HepG2 (cell line): ENCODE measurements around the gene CCDC142. TPM values are rescaled to one million over a fixed set of nuclear protein-coding genes. Genes with fewer than 3 reads are reported as not detected.

ENCODE experiments used
- CEBPG ChIP-seq: IDR thresholded peaks from 2 replicates; pipeline ENCODE4 v1.6.1; 2016
- FOXK1 ChIP-seq: sonication (generic); formaldehyde crosslinking; IDR thresholded peaks from 2 replicates; pipeline ENCODE4 v1.4.0; 2020; ENCODE audit warnings: low read depth, missing genetic modification reagents, borderline replicate concordance
- GFI1 ChIP-seq: sonication (generic); formaldehyde crosslinking; IDR thresholded peaks from 2 replicates; pipeline ENCODE4 v1.5.0; 2020; ENCODE audit warnings: missing genetic modification reagents, mild to moderate bottlenecking, borderline replicate concordance
- HINFP ChIP-seq: sonication (generic); formaldehyde crosslinking; IDR thresholded peaks from 2 replicates; pipeline ENCODE4 v1.4.0; 2020; ENCODE audit warnings: low read depth, mild to moderate bottlenecking, missing genetic modification reagents
- MIER3 ChIP-seq: IDR thresholded peaks from 2 replicates; pipeline ENCODE4 v1.6.1; 2016; ENCODE audit warnings: missing compliant biosample characterization, borderline replicate concordance
- TEF ChIP-seq: sonication (generic); formaldehyde crosslinking; IDR thresholded peaks from 2 replicates; pipeline ENCODE4 v1.5.0; 2020; ENCODE audit warnings: missing genetic modification reagents
- TFAP4 ChIP-seq: sonication (generic); IDR thresholded peaks from 2 replicates; pipeline ENCODE4 v1.6.1; 2016; ENCODE audit warnings: low read depth, borderline replicate concordance
- ZBTB40 ChIP-seq, 2 experiments: fragments of 450-650 bp in 1 of 2; sonication (generic) in 1 of 2; formaldehyde crosslinking in 1 of 2; IDR thresholded peaks; 2 replicates each; pipeline versions ENCODE4 v1.6.1 to v1.8.0; 2016 to 2022; ENCODE audit warnings: antibody characterized with exemption in 1 of 2, mild to moderate bottlenecking in 1 of 2, missing genetic modification reagents in 1 of 2
- ZNF180 ChIP-seq: sonication (generic); formaldehyde crosslinking; IDR thresholded peaks from 2 replicates; pipeline ENCODE4 v1.4.0; 2020; ENCODE audit warnings: low read depth, missing genetic modification reagents, borderline replicate concordance
- ZNF414 ChIP-seq: sonication (generic); formaldehyde crosslinking; IDR thresholded peaks from 2 replicates; pipeline ENCODE4 v1.5.0; 2020; ENCODE audit warnings: missing genetic modification reagents
- ZNF703 ChIP-seq: sonication (generic); formaldehyde crosslinking; IDR thresholded peaks from 2 replicates; pipeline ENCODE4 v1.5.1; 2020; ENCODE audit warnings: missing genetic modification reagents, mild to moderate bottlenecking, moderate library complexity, borderline replicate concordance
- ZNF747 ChIP-seq: sonication (generic); formaldehyde crosslinking; IDR thresholded peaks from 2 replicates; pipeline ENCODE4 v1.8.1; 2023; ENCODE audit warnings: missing genetic modification reagents, mild to moderate bottlenecking, borderline replicate concordance
- ZNF841 ChIP-seq: sonication (generic); formaldehyde crosslinking; IDR thresholded peaks from 2 replicates; pipeline ENCODE4 v1.8.1; 2023; ENCODE audit warnings: missing genetic modification reagents, borderline replicate concordance
- ZSCAN21 ChIP-seq: sonication (generic); formaldehyde crosslinking; IDR thresholded peaks from 2 replicates; pipeline ENCODE4 v1.8.0; 2022; ENCODE audit warnings: mild to moderate bottlenecking, missing genetic modification reagents, moderate library complexity, borderline replicate concordance
- polyA plus RNA-seq, 8 experiments: library from polyadenylated mRNA; depleted of rRNA in 3 of 8; stranded (reverse) in 7 of 8; unstranded in 1 of 8; fragments of >200 nt; fragmentation: Illumina TruSeq in 4 of 8; extraction: Trizol in 4 of 8; gene quantifications; 2 replicates each; pipeline versions ENCODE4 v1.2.1 to v1.2.3, GENCODE V29; 2011 to 2016; ENCODE audit warnings: low read depth in 4 of 8, missing spikeins in 1 of 8, mixed read lengths in 1 of 8; ENCODE audit not compliant: insufficient read depth in 1 of 8
- total RNA-seq, 5 experiments: library from RNA; depleted of rRNA; stranded (reverse); fragments of >200 nt; fragmentation: Illumina TruSeq; extraction: Trizol; gene quantifications; 2 replicates each; pipeline ENCODE4 v1.2.3, GENCODE V29; 2016; ENCODE audit warnings: low read depth in 1 of 5

CCDC142 gene
- total and polyA plus RNA-seq, 2 of the 13 experiments (the other 11 are each of a cell fraction or from before 2014, with no cell fraction given), result 14.7 to 30.4 TPM

- TF ChIP-seq ZBTB40 (IDR thresholded peaks at IDR 0.05) (no peak), ZBTB40 (CRISPR knock-in tag; IDR thresholded peaks at IDR 0.05) (peak; percentile 62; the same call in 1 of the 2 replicates), ZNF841 (CRISPR knock-in tag) (no peak; the same call in 1 of the 2 replicates), ZNF180 (CRISPR knock-in tag) (no peak), ZNF703 (CRISPR knock-in tag) (peak; percentile 93), ZNF414 (CRISPR knock-in tag) (peak; percentile 93; the same call in 1 of the 2 replicates), MIER3 (CRISPR knock-in tag) (peak; percentile 68; the same call in 1 of the 2 replicates), GFI1 (CRISPR knock-in tag) (peak; percentile 59; the same call in 1 of the 2 replicates), FOXK1 (0 out of 2 replicates have a peak, but pooled peaks have one; percentile 56), TEF (CRISPR knock-in tag) (no peak), ZSCAN21 (CRISPR knock-in tag) (peak; percentile 93), CEBPG (CRISPR knock-in tag) (no peak; the same call in 1 of the 2 replicates), ZNF747 (CRISPR knock-in tag) (no peak; the same call in none of the 2 replicates), TFAP4 (peak; percentile 64; the same call in 1 of the 2 replicates), HINFP (peak; percentile 80)
Observed at GRCh38 chr2:74440378-74441169, 42.2 kb downstream of the CCDC142 start (continued).
